GM19397 (cell line): ENCODE results near the gene FAM13A.
"Not testable (repeated sequence)": the region's sequence is repeated elsewhere in the genome, so short reads cannot be mapped to it uniquely, and the experiment has no call there.

ENCODE experiments used
- ATAC-seq: cut with Tn5 transposase; IDR thresholded peaks from one replicate; pipeline ENCODE4 v1.9.1; 2021; ENCODE audit warnings: mild to moderate bottlenecking, moderate library complexity; ENCODE audit not compliant: unreplicated experiment

The FAM13A gene

DNA sequence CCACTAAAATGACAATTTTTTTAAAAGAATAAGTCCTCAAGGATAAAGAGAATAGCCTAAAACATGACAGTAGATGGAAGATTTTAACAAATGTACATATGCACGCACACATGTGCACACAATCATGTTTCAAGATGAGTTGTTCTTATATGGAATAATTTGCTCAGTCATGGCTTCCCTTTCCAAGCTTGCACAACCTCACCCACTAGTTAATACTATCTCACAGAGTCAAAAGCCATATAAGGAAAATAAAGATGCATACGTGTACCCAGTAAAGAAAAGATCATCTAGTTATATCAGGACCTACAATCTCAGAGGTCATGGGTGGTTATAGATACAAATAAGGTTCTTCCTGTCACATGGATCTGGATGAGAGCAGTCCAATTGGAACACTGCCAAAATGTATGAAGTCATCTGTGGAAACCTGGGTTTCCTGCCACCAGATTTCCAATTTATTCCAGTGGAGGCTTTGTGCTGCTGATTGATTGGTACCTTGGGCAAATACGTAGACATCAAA, 56.1 kb downstream of the FAM13A start:
- no peak for ATAC-seq

DNA sequence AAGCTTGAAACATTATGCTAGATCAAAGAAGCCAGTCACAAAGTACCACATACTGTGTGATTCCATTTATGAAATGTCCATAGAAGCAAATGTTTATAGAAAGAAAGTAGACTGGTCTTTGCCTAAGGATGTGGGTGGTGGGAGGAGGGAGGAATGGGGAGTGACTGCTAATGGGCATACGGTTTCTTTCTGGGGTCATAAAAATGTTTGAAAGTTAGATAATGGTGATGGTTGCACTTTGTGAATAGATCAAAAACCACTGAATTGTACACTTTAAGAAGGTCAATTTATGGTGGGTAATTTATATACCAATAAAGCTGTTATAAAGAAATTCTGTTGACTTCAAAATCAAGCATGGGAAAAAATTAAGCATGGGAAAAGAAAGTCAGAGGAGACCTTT, 56.6 kb downstream of the FAM13A start:
- no peak for ATAC-seq

- ATAC-seq, result no peak
Observed at GRCh38 chr4:88999392-88999930, 57.5 kb downstream of the FAM13A start.

GRCh38 chr4:88998891-88999290, 58.1 kb downstream of the FAM13A start:
- no peak for ATAC-seq

DNA sequence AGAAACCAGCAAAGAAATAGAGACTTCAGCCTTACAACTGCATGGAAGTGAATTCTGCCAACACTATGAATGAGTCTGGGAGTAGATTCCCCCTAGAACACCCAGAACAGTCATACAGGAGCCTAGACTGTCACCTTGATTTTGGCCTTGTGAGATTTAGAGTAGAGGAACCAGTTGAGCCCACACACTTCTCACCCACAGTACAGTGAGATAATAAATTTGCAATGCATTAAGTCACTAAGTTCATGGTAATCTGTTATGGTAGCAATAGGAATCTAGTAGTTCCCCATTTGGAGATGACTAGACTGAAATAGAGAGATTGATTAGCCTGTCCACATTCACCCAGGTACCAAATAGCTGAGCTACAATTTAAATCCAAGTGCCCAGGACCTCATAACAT, 59.0 kb downstream of the FAM13A start:
- no peak for ATAC-seq

DNA sequence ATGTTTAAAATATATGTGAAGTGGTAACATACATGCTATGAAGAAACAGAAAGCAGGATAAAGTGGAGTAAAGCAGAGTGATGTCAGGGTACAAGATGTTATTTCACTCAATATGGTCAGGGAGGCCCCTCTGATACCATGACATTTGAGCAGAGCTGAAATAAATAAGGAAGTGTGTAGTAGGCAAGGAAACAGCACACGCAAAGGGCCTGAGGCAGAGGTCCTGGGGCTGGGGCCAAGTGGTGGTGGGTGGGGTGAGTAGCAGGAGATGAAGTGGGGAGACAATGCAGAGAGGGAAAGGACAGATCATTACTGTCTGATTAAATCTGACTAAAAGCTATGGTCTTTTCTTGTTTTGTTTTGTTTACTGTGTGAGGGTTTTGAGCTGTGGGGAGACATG, 61.1 kb downstream of the FAM13A start:
- ATAC-seq, result no peak

GRCh38 chr4:88995257-88995656, 61.7 kb downstream of the FAM13A start:
- not testable (repeated sequence) for ATAC-seq

- ATAC-seq, result no peak
Observed at GRCh38 chr4:88993246-88993645, 63.7 kb downstream of the FAM13A start.

DNA sequence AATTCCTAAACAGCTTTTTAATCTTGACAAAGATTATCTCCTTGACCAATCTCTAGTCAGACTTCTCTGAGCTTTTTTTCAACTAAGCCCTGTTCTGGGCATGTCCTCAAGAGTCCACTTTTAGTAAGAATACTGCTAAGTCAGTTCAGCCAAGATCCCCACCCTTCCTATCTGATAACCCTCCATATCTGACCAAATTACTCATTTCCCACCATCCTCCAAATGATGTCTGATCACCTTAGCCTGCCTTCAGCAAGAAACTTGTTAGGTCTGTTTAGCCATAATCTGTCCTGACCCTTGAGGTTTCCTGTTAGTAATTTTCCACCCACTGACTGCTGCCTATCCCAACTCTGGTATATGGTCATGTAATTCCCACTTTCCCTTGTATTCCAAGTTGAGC, 65.2 kb downstream of the FAM13A start:
- no peak for ATAC-seq

DNA sequence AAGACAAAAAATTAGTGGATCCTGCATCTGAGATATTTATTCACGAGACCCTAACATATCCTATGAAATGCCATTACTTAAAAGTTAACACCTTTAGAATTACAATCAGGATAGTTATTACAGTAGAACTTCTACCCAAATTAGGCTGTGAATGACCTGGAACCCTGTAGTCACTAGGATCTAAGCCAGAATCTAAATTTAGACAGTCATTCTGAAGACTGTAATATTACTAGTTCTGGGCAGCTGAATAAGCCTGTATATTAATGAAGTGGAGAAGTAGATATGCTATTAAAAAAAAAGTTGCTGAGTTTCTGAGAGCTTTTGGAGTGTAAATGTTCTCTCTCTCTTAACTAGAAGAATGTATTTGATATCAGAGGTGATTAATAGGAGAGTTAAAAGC, 67.0 kb downstream of the FAM13A start:
- ATAC-seq, result no peak

- ATAC-seq, result no peak
Observed at GRCh38 chr4:88985088-88985773, 71.8 kb downstream of the FAM13A start.

DNA sequence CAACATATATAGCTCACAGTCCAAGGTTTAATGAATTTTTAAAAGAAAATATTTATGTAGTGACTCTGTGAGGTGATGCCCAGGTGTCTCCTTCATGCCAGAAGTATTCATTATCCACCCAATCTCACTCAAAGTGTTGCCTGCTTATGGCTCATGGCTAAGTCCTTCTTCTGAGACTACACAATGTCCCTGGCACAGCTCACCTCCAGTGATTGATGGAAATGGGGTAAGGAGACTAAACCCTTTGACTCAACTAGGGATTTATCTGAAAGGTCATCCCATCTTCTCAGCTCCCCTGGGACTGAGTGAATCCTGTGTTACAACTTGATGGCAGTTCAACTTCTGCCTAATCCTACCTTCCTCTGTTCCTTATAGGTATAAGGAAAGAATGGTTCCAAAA, 74.2 kb downstream of the FAM13A start:
- no peak for ATAC-seq

DNA sequence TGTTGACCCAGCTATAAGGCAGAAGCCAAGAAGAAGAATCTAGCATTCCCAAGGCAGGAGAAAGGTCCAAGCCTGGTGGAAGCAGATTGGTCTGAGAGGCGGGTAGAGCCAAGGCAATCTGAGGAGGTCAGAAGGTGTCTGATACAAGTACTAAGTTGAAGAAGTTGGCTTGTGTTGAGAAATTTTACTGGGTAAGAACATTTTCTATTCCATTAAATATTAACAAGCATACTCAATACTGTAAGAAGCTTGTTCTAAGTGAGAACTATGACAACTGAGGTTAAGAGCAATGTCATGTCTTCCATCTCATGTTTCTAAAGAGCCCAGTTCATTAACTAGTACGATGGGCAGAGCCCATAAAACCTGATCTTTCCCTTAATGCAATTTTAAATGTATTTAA, 75.0 kb downstream of the FAM13A start:
- peak; percentile 76 for ATAC-seq

- ATAC-seq, result no peak
Observed at GRCh38 chr4:88981556-88981955, 75.4 kb downstream of the FAM13A start.

DNA sequence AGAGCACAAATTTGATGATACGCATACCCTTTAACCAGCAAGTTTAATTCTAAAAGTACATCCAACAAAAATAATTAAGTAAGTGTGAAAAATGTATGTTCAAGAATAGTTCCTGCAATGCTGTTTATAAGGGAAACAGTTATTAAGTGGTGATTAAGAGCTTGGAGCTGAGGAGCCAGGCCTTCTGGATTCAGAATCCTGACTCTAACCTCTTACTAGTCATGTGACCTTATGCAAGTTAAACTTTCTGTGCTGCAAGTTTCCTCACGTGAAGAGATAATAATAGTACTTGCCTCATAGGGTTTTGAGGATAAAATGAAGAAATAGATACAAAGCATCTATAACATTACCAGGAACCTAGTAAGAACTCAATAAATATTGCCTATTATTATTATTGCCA, 77.7 kb downstream of the FAM13A start:
- ATAC-seq, result no peak

GRCh38 chr4:88976775-88977035, 80.3 kb downstream of the FAM13A start:
- ATAC-seq, result no peak

GRCh38 chr4:88975958-88976774, 80.8 kb downstream of the FAM13A start:
- no peak for ATAC-seq

- ATAC-seq, result no peak
Observed at GRCh38 chr4:88971536-88971935, 85.4 kb downstream of the FAM13A start.

- no peak for ATAC-seq
Observed at GRCh38 chr4:88969746-88970145, 87.2 kb downstream of the FAM13A start.

- ATAC-seq, result no peak
Observed at GRCh38 chr4:88969271-88969670, 87.7 kb downstream of the FAM13A start.

GRCh38 chr4:88967883-88968331, 89.1 kb downstream of the FAM13A start:
- no peak for ATAC-seq

DNA sequence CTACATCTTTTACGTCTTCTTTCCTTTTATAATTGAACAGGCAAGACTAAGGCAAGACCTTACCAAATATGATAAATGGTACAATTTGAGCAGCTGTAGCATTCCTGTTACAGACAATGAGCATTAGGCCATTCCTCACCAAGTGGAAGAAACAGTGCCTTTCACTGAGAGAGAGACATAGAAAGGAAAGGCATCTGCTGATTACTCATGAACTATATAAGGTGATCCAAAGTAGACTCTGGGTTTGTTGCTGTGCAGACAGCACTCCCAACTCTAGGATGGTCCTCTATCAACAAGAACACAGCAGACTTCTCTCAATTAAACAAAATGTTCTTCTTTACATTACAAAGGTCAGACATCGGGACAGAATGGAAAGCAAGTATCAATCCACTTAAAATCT, 91.9 kb downstream of the FAM13A start:
- no peak for ATAC-seq
